ENCODE results near the gene CSMD2. TPM values are rescaled to one million over a fixed set of nuclear protein-coding genes. Genes with fewer than 3 reads are reported as not detected.

Gene CSMD2
- total RNA-seq, 6 experiments from 2014 or later: under 0.01 to 0.19 (median 0.09) TPM; not detected in 1

- Histone ChIP-seq H3K27ac (no peak overlapping the region), H3K27me3 (no peaks in the 10 kb centered on the region), H3K4me1 (no peaks in the 10 kb centered on the region), H3K36me3 (no peaks in the 10 kb centered on the region), H3K4me3 (no peak overlapping the region), H3K9me3 (no peaks in the 10 kb centered on the region)
- peak in 1 of 4 donors; percentile 24 for ATAC-seq
- intact Hi-C loops (cut with DNase I): no loop called here
- TF ChIP-seq POLR2A (IDR thresholded peaks at IDR 0.05): no peak
- TF ChIP-seq, protein P1, sequence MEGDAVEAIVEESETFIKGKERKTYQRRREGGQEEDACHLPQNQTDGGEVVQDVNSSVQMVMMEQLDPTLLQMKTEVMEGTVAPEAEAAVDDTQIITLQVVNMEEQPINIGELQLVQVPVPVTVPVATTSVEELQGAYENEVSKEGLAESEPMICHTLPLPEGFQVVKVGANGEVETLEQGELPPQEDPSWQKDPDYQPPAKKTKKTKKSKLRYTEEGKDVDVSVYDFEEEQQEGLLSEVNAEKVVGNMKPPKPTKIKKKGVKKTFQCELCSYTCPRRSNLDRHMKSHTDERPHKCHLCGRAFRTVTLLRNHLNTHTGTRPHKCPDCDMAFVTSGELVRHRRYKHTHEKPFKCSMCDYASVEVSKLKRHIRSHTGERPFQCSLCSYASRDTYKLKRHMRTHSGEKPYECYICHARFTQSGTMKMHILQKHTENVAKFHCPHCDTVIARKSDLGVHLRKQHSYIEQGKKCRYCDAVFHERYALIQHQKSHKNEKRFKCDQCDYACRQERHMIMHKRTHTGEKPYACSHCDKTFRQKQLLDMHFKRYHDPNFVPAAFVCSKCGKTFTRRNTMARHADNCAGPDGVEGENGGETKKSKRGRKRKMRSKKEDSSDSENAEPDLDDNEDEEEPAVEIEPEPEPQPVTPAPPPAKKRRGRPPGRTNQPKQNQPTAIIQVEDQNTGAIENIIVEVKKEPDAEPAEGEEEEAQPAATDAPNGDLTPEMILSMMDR (IDR thresholded peaks at IDR 0.05): no peak
- 10% methylated on average over 2 of the region's 5 CpGs for WGBS (ENCODE audit: insufficient coverage, low coverage, low lambda C conversion rate, missing lambda C conversion rate)
- DNase-seq: no peak
Observed at GRCh38 chr1:33886496-33886895, 278.5 kb downstream of the CSMD2 start.

DNA sequence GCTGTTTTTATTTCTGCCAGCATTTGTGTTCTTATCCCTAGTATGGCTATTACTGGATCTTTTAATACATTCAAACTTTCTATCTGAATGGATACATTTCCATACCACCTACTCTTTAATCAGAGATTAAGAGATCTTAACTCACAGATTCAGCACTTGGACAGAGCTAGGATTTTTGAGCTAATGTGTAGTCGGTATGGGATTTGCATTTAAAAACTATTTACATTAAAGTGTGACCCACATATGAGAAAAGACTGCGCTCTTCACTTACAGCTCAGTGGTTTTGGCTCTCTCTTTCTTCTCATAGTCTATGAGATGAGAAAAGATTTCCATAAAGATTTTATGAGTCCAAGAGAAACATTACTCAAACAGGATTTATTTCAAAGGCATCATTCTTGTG, 284.7 kb downstream of the CSMD2 start:
- H3K4me3 ChIP-seq: no peak overlapping the region
- H3K27me3 ChIP-seq: no peaks in the 10 kb centered on the region
- intact Hi-C loops (cut with DNase I): no loop called here
- peaks cover 0 to 15% (median 6%) of the 10 kb centered on the region in 4 donors for H3K4me1 ChIP-seq
- 47% methylated on average over 2 of the region's 2 CpGs for WGBS (ENCODE audit: insufficient coverage, low coverage, low lambda C conversion rate, missing lambda C conversion rate)
- ATAC-seq (no peak), DNase-seq (no peak)
- TF ChIP-seq POLR2A (IDR thresholded peaks at IDR 0.05): no peak
- TF ChIP-seq, protein P1 (IDR thresholded peaks at IDR 0.05): no peak
- H3K27ac ChIP-seq: no peak overlapping the region
- no peaks in the 10 kb centered on the region for H3K36me3 ChIP-seq
- no peaks in the 10 kb centered on the region for H3K9me3 ChIP-seq

DNA sequence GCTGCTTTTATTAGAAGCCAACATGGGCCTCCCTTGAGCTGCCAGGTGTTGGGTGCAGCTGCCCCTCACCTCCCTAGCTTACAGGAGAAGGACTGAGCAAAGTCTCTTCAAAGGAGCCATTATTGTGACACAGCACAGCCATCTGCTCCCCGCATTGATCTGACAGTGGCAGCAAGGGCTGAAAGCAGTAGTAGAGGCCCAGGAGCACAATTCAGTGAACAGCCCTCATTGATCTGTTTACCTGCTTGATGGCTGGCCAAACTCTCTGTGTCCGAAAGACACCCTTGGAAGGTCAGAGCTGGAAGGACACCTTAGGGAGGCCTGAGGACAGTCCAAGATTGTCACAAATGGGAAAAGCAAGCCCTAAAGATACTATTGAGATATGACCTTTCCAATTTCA, 286.6 kb downstream of the CSMD2 start:
- 67% methylated on average over 1 of the region's 2 CpGs for WGBS (ENCODE audit: insufficient coverage, low coverage, low lambda C conversion rate, missing lambda C conversion rate)
- H3K9me3 ChIP-seq: no peaks in the 10 kb centered on the region
- H3K36me3 ChIP-seq: no peaks in the 10 kb centered on the region
- TF ChIP-seq, protein P1 (IDR thresholded peaks at IDR 0.05): no peak
- no peak for TF ChIP-seq POLR2A (IDR thresholded peaks at IDR 0.05)
- no peak overlapping the region for H3K27ac ChIP-seq
- H3K27me3 ChIP-seq: no peaks in the 10 kb centered on the region
- intact Hi-C loops (cut with DNase I): no loop called here
- peak in 2 of 3 donors; percentile 62 to 71 for DNase-seq
- H3K4me1 ChIP-seq: peaks cover 0 to 15% (median 6%) of the 10 kb centered on the region in 4 donors
- H3K4me3 ChIP-seq: no peak overlapping the region
- peak; percentile 89 to 97 (median 92) for ATAC-seq

GRCh38 chr1:33876970-33877650, 287.9 kb downstream of the CSMD2 start:
- H3K36me3 ChIP-seq: no peaks in the 10 kb centered on the region
- H3K4me1 ChIP-seq: peaks cover 0 to 15% (median 6%) of the 10 kb centered on the region in 4 donors
- no peak for DNase-seq
- WGBS (ENCODE audit: insufficient coverage, low coverage, low lambda C conversion rate, missing lambda C conversion rate): 56% methylated on average over 3 of the region's 5 CpGs
- no peak overlapping the region for H3K4me3 ChIP-seq
- no peak overlapping the region for H3K27ac ChIP-seq
- no peaks in the 10 kb centered on the region for H3K9me3 ChIP-seq
- no peak for TF ChIP-seq POLR2A (IDR thresholded peaks at IDR 0.05)
- TF ChIP-seq, protein P1 (IDR thresholded peaks at IDR 0.05): no peak
- peak in 1 of 4 donors; percentile 60 for ATAC-seq
- no peaks in the 10 kb centered on the region for H3K27me3 ChIP-seq
- intact Hi-C loops (cut with DNase I): no loop called here
